ENCODE data around the gene ACP3.

The ACP3 gene

GRCh38 chr3:132321304-132321703 is 4.1 kb downstream of the ACP3 start:
- H2AFZ ChIP-seq (ENCODE audit: low read depth) = no peak overlapping the region
- no peaks in the 10 kb centered on the region for H3K4me1 ChIP-seq (ENCODE audit: low read depth, poor library complexity, severe bottlenecking)
- no peak overlapping the region for H3K27ac ChIP-seq
- H3K4me3 ChIP-seq (IDR thresholded peaks at IDR 0.05; ENCODE audit: insufficient read depth, low read depth, low read length) = no peak overlapping the region
- H4K20me1 ChIP-seq (ENCODE audit: insufficient read depth) = no peaks in the 10 kb centered on the region
- no peaks in the 10 kb centered on the region for H3K79me2 ChIP-seq (ENCODE audit: insufficient read depth, low read depth)
- H3K9ac ChIP-seq = no peak overlapping the region
- H3K36me3 ChIP-seq (ENCODE audit: insufficient read depth) = no peaks in the 10 kb centered on the region
- no peak for TF ChIP-seq CTCF (conservative IDR thresholded peaks at IDR 0.05; ENCODE audit: low read depth, low read length)
- no peak overlapping the region for H3K4me2 ChIP-seq
- H3K27me3 ChIP-seq (ENCODE audit: insufficient read depth, low read depth) = no peaks in the 10 kb centered on the region

DNA sequence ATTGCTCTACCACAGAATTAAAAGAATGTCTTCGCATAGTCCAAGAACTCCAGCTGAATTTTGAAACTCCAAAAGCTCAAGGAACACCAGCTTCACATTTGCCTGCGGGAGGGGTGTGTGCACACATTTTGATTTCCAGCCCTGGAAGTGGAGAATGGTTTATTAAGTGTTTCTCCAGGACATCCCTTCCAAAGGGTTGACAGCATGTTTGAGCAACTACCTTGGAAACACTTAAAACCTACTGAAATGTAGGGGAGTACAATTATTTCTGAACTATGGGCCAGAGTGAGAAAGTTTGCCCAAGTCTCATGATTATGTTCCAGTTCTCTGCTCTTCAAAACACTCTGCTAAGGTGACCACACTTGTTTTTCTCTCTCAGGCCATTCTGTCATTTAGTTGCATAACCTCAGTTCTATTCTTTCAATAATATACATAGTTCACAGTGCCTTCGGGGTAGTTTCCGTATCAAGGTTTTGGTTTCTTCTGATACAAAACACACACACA is 7.9 kb downstream of the ACP3 start:
- Histone ChIP-seq H2AFZ (ENCODE audit: low read depth) (no peak overlapping the region), H3K4me1 (ENCODE audit: low read depth, poor library complexity, severe bottlenecking) (no peaks in the 10 kb centered on the region), H3K36me3 (ENCODE audit: insufficient read depth) (no peaks in the 10 kb centered on the region), H3K27me3 (ENCODE audit: insufficient read depth, low read depth) (no peaks in the 10 kb centered on the region), H4K20me1 (ENCODE audit: insufficient read depth) (no peaks in the 10 kb centered on the region), H3K9ac (no peak overlapping the region), H3K79me2 (ENCODE audit: insufficient read depth, low read depth) (no peaks in the 10 kb centered on the region), H3K27ac (no peak overlapping the region), H3K4me2 (no peak overlapping the region), H3K4me3 (IDR thresholded peaks at IDR 0.05; ENCODE audit: insufficient read depth, low read depth, low read length) (no peak overlapping the region)
- no peak for TF ChIP-seq CTCF (conservative IDR thresholded peaks at IDR 0.05; ENCODE audit: low read depth, low read length)

- no peak for TF ChIP-seq CTCF (conservative IDR thresholded peaks at IDR 0.05; ENCODE audit: low read depth, low read length)
- Histone ChIP-seq H4K20me1 (ENCODE audit: insufficient read depth) (no peaks in the 10 kb centered on the region), H2AFZ (ENCODE audit: low read depth) (no peak overlapping the region), H3K79me2 (ENCODE audit: insufficient read depth, low read depth) (no peaks in the 10 kb centered on the region), H3K36me3 (ENCODE audit: insufficient read depth) (no peaks in the 10 kb centered on the region), H3K27me3 (ENCODE audit: insufficient read depth, low read depth) (no peaks in the 10 kb centered on the region), H3K4me3 (IDR thresholded peaks at IDR 0.05; ENCODE audit: insufficient read depth, low read depth, low read length) (no peak overlapping the region), H3K9ac (no peak overlapping the region), H3K27ac (no peak overlapping the region), H3K4me2 (no peak overlapping the region), H3K4me1 (ENCODE audit: low read depth, poor library complexity, severe bottlenecking) (no peaks in the 10 kb centered on the region)
These were observed 8.4 kb downstream of the ACP3 start for GRCh38 chr3:132325634-132326033.

- no peaks in the 10 kb centered on the region for H4K20me1 ChIP-seq (ENCODE audit: insufficient read depth)
- no peak for TF ChIP-seq CTCF (conservative IDR thresholded peaks at IDR 0.05; ENCODE audit: low read depth, low read length)
- H3K4me2 ChIP-seq = no peak overlapping the region
These were observed 9.0 kb downstream of the ACP3 start for GRCh38 chr3:132326251-132326650.

More at GRCh38 chr3:132326251-132326650, 9.0 kb downstream of the ACP3 start:
- H3K4me1 ChIP-seq (ENCODE audit: low read depth, poor library complexity, severe bottlenecking) = no peaks in the 10 kb centered on the region
- H3K27me3 ChIP-seq (ENCODE audit: insufficient read depth, low read depth) = no peaks in the 10 kb centered on the region
- H3K36me3 ChIP-seq (ENCODE audit: insufficient read depth) = no peaks in the 10 kb centered on the region
- H3K79me2 ChIP-seq (ENCODE audit: insufficient read depth, low read depth) = no peaks in the 10 kb centered on the region
- H3K4me3 ChIP-seq (IDR thresholded peaks at IDR 0.05; ENCODE audit: insufficient read depth, low read depth, low read length) = no peak overlapping the region
- no peak overlapping the region for H3K27ac ChIP-seq
- H2AFZ ChIP-seq (ENCODE audit: low read depth) = no peak overlapping the region
- H3K9ac ChIP-seq = no peak overlapping the region
